BLaER1 treated with 17β-estradiol and CSF1 and Interleukin-3, amounts not matched to agents 10 nM and 100 nM (cell line): Measurements from ENCODE around the gene JKAMP.
"Not testable (repeated sequence)": the region's sequence is repeated elsewhere in the genome, so short reads cannot be mapped to it uniquely, and the experiment has no call there.

ENCODE experiments used
- H3K27ac ChIP-seq, 11 experiments: shearing (Covaris generic); formaldehyde crosslinking; 2 replicates each; pipeline ENCODE4 v1.8.1; 2022
- H3K27me3 ChIP-seq, 11 experiments: shearing (Covaris generic); formaldehyde crosslinking; 2 replicates each; pipeline ENCODE4 v1.8.1; 2022
- H3K36me3 ChIP-seq, 11 experiments: shearing (Covaris generic); formaldehyde crosslinking; 2 replicates each; pipeline ENCODE4 v1.8.1; 2022
- H3K4me1 ChIP-seq, 10 experiments: shearing (Covaris generic); formaldehyde crosslinking; 2 replicates each; pipeline ENCODE4 v1.8.1; 2022
- H3K4me2 ChIP-seq, 11 experiments: shearing (Covaris generic); formaldehyde crosslinking; 2 replicates each; pipeline ENCODE4 v1.8.1; 2022
- H3K4me3 ChIP-seq, 10 experiments: shearing (Covaris generic); formaldehyde crosslinking; 2 replicates each; pipeline ENCODE4 v1.8.1; 2022
- H3K9ac ChIP-seq, 11 experiments: shearing (Covaris generic); formaldehyde crosslinking; 2 replicates each; pipeline ENCODE4 v1.8.1; 2022
- H3K9me3 ChIP-seq, 11 experiments: shearing (Covaris generic); formaldehyde crosslinking; replicated peaks in 1 of 11; 2 replicates each; pipeline ENCODE4 v1.8.1; 2022
- H4K20me1 ChIP-seq, 11 experiments: shearing (Covaris generic); formaldehyde crosslinking; 2 replicates each; pipeline ENCODE4 v1.8.1; 2022
- Cebpa-rat ChIP-seq, 11 experiments: shearing (Covaris generic); IDR thresholded peaks; 2 replicates each; pipeline ENCODE4 v1.8.1; 2022

Gene JKAMP

GRCh38 chr14:59483819-59484638, at the start of gene JKAMP, which contains the start of gene L3HYPDH:
Gene JKAMP (plus strand): TSS chr14:59484517. CDS start chr14:59484590, 73 bp downstream.
Gene L3HYPDH (minus strand): TSS chr14:59484408. CDS start chr14:59484316, 92 bp downstream.
- Histone ChIP-seq H3K4me1 (peaks cover 47 to 67% (median 56%) of the 10 kb centered on the region in 10 experiments), H3K27ac (peak within 1 kb of the TSS; percentile 76 to 94 (median 91)), H4K20me1 (peaks cover 0 to 30% (median 12%) of the 10 kb centered on the region in 11 experiments; a peak in 14 of 22 replicates), H3K9me3 (no peaks in the 10 kb centered on the region), H3K9ac (peak within 1 kb of the TSS; percentile 84 to 92 (median 90)), H3K4me2 (peak within 1 kb of the TSS; percentile 85 to 99 (median 97)), H3K36me3 (peaks cover 11 to 26% (median 19%) of the 10 kb centered on the region in 11 experiments), H3K4me3 (peak within 1 kb of the TSS; percentile 70 to 89 (median 80)), H3K27me3 (no peaks in the 10 kb centered on the region)
- no peak for TF ChIP-seq Cebpa-rat (IDR thresholded peaks at IDR 0.05)

GRCh38 chr14:59435101-59435500, 49.2 kb upstream of the JKAMP start:
- H3K36me3 ChIP-seq: no peaks in the 10 kb centered on the region
- H3K4me3 ChIP-seq: no peak overlapping the region
- H3K9me3 ChIP-seq: no peaks in the 10 kb centered on the region
- no peaks in the 10 kb centered on the region for H3K27me3 ChIP-seq
- no peak overlapping the region for H3K27ac ChIP-seq
- no peak for TF ChIP-seq Cebpa-rat (IDR thresholded peaks at IDR 0.05)
- no peaks in the 10 kb centered on the region for H4K20me1 ChIP-seq
- no peak overlapping the region for H3K9ac ChIP-seq
- no peak overlapping the region for H3K4me2 ChIP-seq
- peaks cover 0 to 34% (median 3%) of the 10 kb centered on the region in 10 experiments; a peak in 7 of 20 replicates for H3K4me1 ChIP-seq

- Histone ChIP-seq H3K9ac (no peak overlapping the region), H3K4me3 (no peak overlapping the region), H3K4me2 (peak overlapping the region in 3 of 11 experiments; percentile 35 to 56 (median 55); a peak in 5 of 22 replicates), H3K27me3 (no peaks in the 10 kb centered on the region), H3K9me3 (no peaks in the 10 kb centered on the region), H3K36me3 (no peaks in the 10 kb centered on the region), H3K4me1 (peaks cover 0 to 34% (median 3%) of the 10 kb centered on the region in 10 experiments; a peak in 7 of 20 replicates), H3K27ac (no peak overlapping the region), H4K20me1 (no peaks in the 10 kb centered on the region)
- TF ChIP-seq Cebpa-rat (IDR thresholded peaks at IDR 0.05): no peak
These were observed 48.3 kb upstream of the JKAMP start for GRCh38 chr14:59435987-59436386.

GRCh38 chr14:59438195-59438647, 46.1 kb upstream of the JKAMP start:
- no peak overlapping the region for H3K27ac ChIP-seq
- H3K4me2 ChIP-seq: peak overlapping the region in 5 of 11 experiments; percentile 11 to 54 (median 43); a peak in 5 of 22 replicates
- peaks cover 0 to 34% (median 3%) of the 10 kb centered on the region in 10 experiments; a peak in 7 of 20 replicates for H3K4me1 ChIP-seq
- H3K9ac ChIP-seq: no peak overlapping the region
- H3K36me3 ChIP-seq: no peaks in the 10 kb centered on the region
- TF ChIP-seq Cebpa-rat (IDR thresholded peaks at IDR 0.05): no peak
- H3K27me3 ChIP-seq: no peaks in the 10 kb centered on the region
- no peaks in the 10 kb centered on the region for H4K20me1 ChIP-seq
- H3K4me3 ChIP-seq: no peak overlapping the region
- no peaks in the 10 kb centered on the region for H3K9me3 ChIP-seq

GRCh38 chr14:59439256-59439965, 44.9 kb upstream of the JKAMP start:
- Histone ChIP-seq H3K4me1 (peaks cover 0 to 34% (median 3%) of the 10 kb centered on the region in 10 experiments; a peak in 7 of 20 replicates), H3K4me3 (no peak overlapping the region), H4K20me1 (no peaks in the 10 kb centered on the region), H3K9ac (no peak overlapping the region), H3K9me3 (no peaks in the 10 kb centered on the region), H3K36me3 (no peaks in the 10 kb centered on the region), H3K27ac (no peak overlapping the region), H3K27me3 (no peaks in the 10 kb centered on the region), H3K4me2 (peak overlapping the region in 3 of 11 experiments; percentile 1 to 34 (median 12); a peak in 2 of 22 replicates)
- no peak for TF ChIP-seq Cebpa-rat (IDR thresholded peaks at IDR 0.05)

- not testable (repeated sequence) for H3K4me3 ChIP-seq, H3K27ac ChIP-seq, H3K4me2 ChIP-seq, H3K9me3 ChIP-seq, H3K9ac ChIP-seq, H3K27me3 ChIP-seq, H3K4me1 ChIP-seq, H3K36me3 ChIP-seq, H4K20me1 ChIP-seq
These were observed 35.6 kb upstream of the JKAMP start for GRCh38 chr14:59448673-59449072.

- no peak for TF ChIP-seq Cebpa-rat (IDR thresholded peaks at IDR 0.05)
- Histone ChIP-seq H3K4me3 (no peak overlapping the region), H3K9ac (no peak overlapping the region), H3K27ac (no peak overlapping the region), H3K36me3 (peaks cover 0 to 11% (median 5%) of the 10 kb centered on the region in 11 experiments; a peak in 10 of 22 replicates), H4K20me1 (no peaks in the 10 kb centered on the region), H3K27me3 (no peaks in the 10 kb centered on the region), H3K4me1 (no peaks in the 10 kb centered on the region), H3K9me3 (no peaks in the 10 kb centered on the region), H3K4me2 (no peak overlapping the region)
These were observed 33.6 kb upstream of the JKAMP start for GRCh38 chr14:59450716-59451115.

- H3K27ac ChIP-seq: no peak overlapping the region
- H3K4me3 ChIP-seq: no peak overlapping the region
- no peaks in the 10 kb centered on the region for H4K20me1 ChIP-seq
- no peak for TF ChIP-seq Cebpa-rat (IDR thresholded peaks at IDR 0.05)
- no peaks in the 10 kb centered on the region for H3K9me3 ChIP-seq
- no peaks in the 10 kb centered on the region for H3K4me1 ChIP-seq
- H3K9ac ChIP-seq: no peak overlapping the region
- no peaks in the 10 kb centered on the region for H3K27me3 ChIP-seq
- peaks cover 0 to 18% (median 7%) of the 10 kb centered on the region in 11 experiments; a peak in 10 of 22 replicates for H3K36me3 ChIP-seq
- H3K4me2 ChIP-seq: no peak overlapping the region
These were observed 32.5 kb upstream of the JKAMP start for GRCh38 chr14:59451849-59452248.

GRCh38 chr14:59454139-59454538, 30.2 kb upstream of the JKAMP start:
- no peaks in the 10 kb centered on the region for H3K4me1 ChIP-seq
- H4K20me1 ChIP-seq: no peaks in the 10 kb centered on the region
- H3K9ac ChIP-seq: no peak overlapping the region
- H3K9me3 ChIP-seq: no peaks in the 10 kb centered on the region; a peak in 1 of 22 replicates
- H3K36me3 ChIP-seq: peaks cover 0 to 18% (median 8%) of the 10 kb centered on the region in 11 experiments; a peak in 12 of 22 replicates
- H3K27me3 ChIP-seq: no peaks in the 10 kb centered on the region
- H3K4me3 ChIP-seq: no peak overlapping the region
- TF ChIP-seq Cebpa-rat (IDR thresholded peaks at IDR 0.05): no peak
- H3K4me2 ChIP-seq: no peak overlapping the region
- no peak overlapping the region for H3K27ac ChIP-seq
